ENCODE results near the gene FNIP1.
"Not testable (repeated sequence)": the region's sequence is repeated elsewhere in the genome, so short reads cannot be mapped to it uniquely, and the experiment has no call there.

The FNIP1 gene

GRCh38 chr5:131796793-131797693 is at the start of gene FNIP1:
Gene FNIP1, minus strand, starts transcription at chr5:131797017. Its CDS starts 96 bp downstream, at chr5:131796921.
- TF ChIP-seq CTCF (IDR thresholded peaks at IDR 0.05; ENCODE audit: low read depth, low read length): no peak
- DNase-seq (ENCODE audit: low read depth, low spot score): peak; percentile 98
- peak within 1 kb of the TSS; percentile 93 for H3K4me3 ChIP-seq (ENCODE audit: low read depth, low read length)
- in situ Hi-C loops (cut with HindIII; ENCODE audit: low sequenced_read_pairs): no loop called here

GRCh38 chr5:131846536-131846935 is 49.7 kb upstream of the FNIP1 start:
- no peak for DNase-seq (ENCODE audit: low read depth, low spot score)
- no peak for TF ChIP-seq CTCF (IDR thresholded peaks at IDR 0.05; ENCODE audit: low read depth, low read length)
- H3K4me3 ChIP-seq (ENCODE audit: low read depth, low read length): no peak overlapping the region
- in situ Hi-C loops (cut with HindIII; ENCODE audit: low sequenced_read_pairs): no loop called here

- no peak overlapping the region for H3K4me3 ChIP-seq (ENCODE audit: low read depth, low read length)
- TF ChIP-seq CTCF (IDR thresholded peaks at IDR 0.05; ENCODE audit: low read depth, low read length): no peak
- in situ Hi-C loops (cut with HindIII; ENCODE audit: low sequenced_read_pairs): no loop called here
- no peak for DNase-seq (ENCODE audit: low read depth, low spot score)
These were observed 49.0 kb upstream of the FNIP1 start for GRCh38 chr5:131845828-131846227.

GRCh38 chr5:131842971-131843370 is 46.2 kb upstream of the FNIP1 start:
- DNase-seq (ENCODE audit: low read depth, low spot score); in situ Hi-C loops (cut with HindIII; ENCODE audit: low sequenced_read_pairs); H3K4me3 ChIP-seq (ENCODE audit: low read depth, low read length): not testable (repeated sequence)

GRCh38 chr5:131832702-131833101 is 35.9 kb upstream of the FNIP1 start:
- DNase-seq (ENCODE audit: low read depth, low spot score); in situ Hi-C loops (cut with HindIII; ENCODE audit: low sequenced_read_pairs); H3K4me3 ChIP-seq (ENCODE audit: low read depth, low read length): not testable (repeated sequence)

GRCh38 chr5:131825404-131826013 is 28.7 kb upstream of the FNIP1 start:
- in situ Hi-C loops (cut with HindIII; ENCODE audit: low sequenced_read_pairs): no loop called here

GRCh38 chr5:131824631-131825030 is 27.8 kb upstream of the FNIP1 start:
- no peak for TF ChIP-seq CTCF (IDR thresholded peaks at IDR 0.05; ENCODE audit: low read depth, low read length)
- H3K4me3 ChIP-seq (ENCODE audit: low read depth, low read length): no peak overlapping the region
- DNase-seq (ENCODE audit: low read depth, low spot score): no peak
- in situ Hi-C loops (cut with HindIII; ENCODE audit: low sequenced_read_pairs): no loop called here

More at GRCh38 chr5:131825404-131826013, 28.7 kb upstream of the FNIP1 start:
- H3K4me3 ChIP-seq (ENCODE audit: low read depth, low read length): no peak overlapping the region
- DNase-seq (ENCODE audit: low read depth, low spot score): no peak
- TF ChIP-seq CTCF (IDR thresholded peaks at IDR 0.05; ENCODE audit: low read depth, low read length): no peak

Data from astrocyte of the spinal cord (primary cell).